ENCODE results near the gene FAM110D. TPM values are rescaled to one million over a fixed set of nuclear protein-coding genes. Genes with fewer than 3 reads are reported as not detected.

FAM110D gene
- total RNA-seq, 2 donors from 2014 or later = 3.1 to 4.6 TPM

- Histone ChIP-seq H3K36me3 (replicated peaks in 1 of 2; ENCODE audit: insufficient read depth in 1 of 2, low read depth in 2 of 2) (no peaks in the 10 kb centered on the region), H3K27ac (no peak overlapping the region), H3K4me3 (no peak overlapping the region), H3K9me3 (no peaks in the 10 kb centered on the region), H3K4me1 (no peaks in the 10 kb centered on the region), H3K27me3 (no peaks in the 10 kb centered on the region)
- intact Hi-C loops (cut with DNase I) = no loop called here
- no peak for DNase-seq
- TF ChIP-seq POLR2A (IDR thresholded peaks at IDR 0.05) (no peak), CTCF (IDR thresholded peaks at IDR 0.05) (no peak)
- 47 to 64% methylated on average over 7 to 9 of the region's 9 CpGs for WGBS, 2 donors
- no peak for ATAC-seq
These were observed 44.9 kb downstream of the FAM110D start for GRCh38 chr1:26203642-26204318.

DNA sequence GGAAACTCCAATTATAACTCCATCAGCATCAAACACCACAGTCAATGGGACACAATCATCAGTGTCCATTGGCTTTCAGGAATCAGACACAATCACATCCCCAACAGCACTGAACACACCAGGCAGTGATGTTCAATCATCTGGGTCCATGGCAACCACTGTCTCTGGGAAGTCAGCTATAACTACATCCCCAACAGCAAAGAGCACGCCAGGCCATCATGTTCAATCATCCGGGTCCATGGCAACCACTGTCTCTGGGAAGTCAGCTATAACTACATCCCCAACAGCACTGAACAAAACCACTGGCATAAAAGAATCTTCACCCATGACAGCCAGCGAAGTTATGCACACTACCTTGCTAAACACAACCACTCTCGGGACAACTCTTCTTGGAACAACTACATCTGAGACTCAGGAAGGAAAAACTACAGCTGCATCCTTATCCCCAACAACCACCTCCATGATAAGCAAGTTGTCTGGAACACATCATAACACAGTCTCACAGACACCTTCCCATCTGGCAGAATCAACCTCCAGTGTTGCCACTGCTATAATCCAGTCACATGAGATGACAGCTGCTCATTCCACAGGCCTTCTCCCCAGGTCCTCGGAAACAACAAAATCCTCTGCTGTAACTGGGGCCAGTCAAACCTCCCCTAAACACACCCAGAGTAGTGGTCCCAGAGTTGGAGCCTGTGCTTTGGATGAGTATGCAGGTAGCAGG is 51.4 kb downstream of the FAM110D start:
- H3K36me3 ChIP-seq (replicated peaks in 1 of 2; ENCODE audit: insufficient read depth in 1 of 2, low read depth in 2 of 2) = no peaks in the 10 kb centered on the region
- TF ChIP-seq POLR2A (IDR thresholded peaks at IDR 0.05) (no peak), CTCF (IDR thresholded peaks at IDR 0.05) (no peak)
- DNase-seq (no peak), ATAC-seq (no peak)
- no peak overlapping the region for H3K27ac ChIP-seq
- H3K27me3 ChIP-seq = no peaks in the 10 kb centered on the region
- no peaks in the 10 kb centered on the region for H3K9me3 ChIP-seq
- H3K4me3 ChIP-seq = no peak overlapping the region
- intact Hi-C loops (cut with DNase I) = no loop called here
- 73 to 74% methylated on average over 4 to 5 of the region's 5 CpGs for WGBS, 2 donors
- no peaks in the 10 kb centered on the region for H3K4me1 ChIP-seq

GRCh38 chr1:26212726-26213125 is 53.8 kb downstream of the FAM110D start:
- Histone ChIP-seq H3K27me3 (no peaks in the 10 kb centered on the region), H3K36me3 (replicated peaks in 1 of 2; ENCODE audit: insufficient read depth in 1 of 2, low read depth in 2 of 2) (no peaks in the 10 kb centered on the region), H3K9me3 (no peaks in the 10 kb centered on the region), H3K27ac (no peak overlapping the region), H3K4me1 (no peaks in the 10 kb centered on the region), H3K4me3 (no peak overlapping the region)
- intact Hi-C loops (cut with DNase I) = no loop called here
- ATAC-seq = no peak
- no peak for DNase-seq
- no peak for TF ChIP-seq POLR2A (IDR thresholded peaks at IDR 0.05)
- TF ChIP-seq CTCF (IDR thresholded peaks at IDR 0.05) = no peak
- 78 to 83% methylated on average over 5 of the region's 5 CpGs for WGBS, 2 donors

DNA sequence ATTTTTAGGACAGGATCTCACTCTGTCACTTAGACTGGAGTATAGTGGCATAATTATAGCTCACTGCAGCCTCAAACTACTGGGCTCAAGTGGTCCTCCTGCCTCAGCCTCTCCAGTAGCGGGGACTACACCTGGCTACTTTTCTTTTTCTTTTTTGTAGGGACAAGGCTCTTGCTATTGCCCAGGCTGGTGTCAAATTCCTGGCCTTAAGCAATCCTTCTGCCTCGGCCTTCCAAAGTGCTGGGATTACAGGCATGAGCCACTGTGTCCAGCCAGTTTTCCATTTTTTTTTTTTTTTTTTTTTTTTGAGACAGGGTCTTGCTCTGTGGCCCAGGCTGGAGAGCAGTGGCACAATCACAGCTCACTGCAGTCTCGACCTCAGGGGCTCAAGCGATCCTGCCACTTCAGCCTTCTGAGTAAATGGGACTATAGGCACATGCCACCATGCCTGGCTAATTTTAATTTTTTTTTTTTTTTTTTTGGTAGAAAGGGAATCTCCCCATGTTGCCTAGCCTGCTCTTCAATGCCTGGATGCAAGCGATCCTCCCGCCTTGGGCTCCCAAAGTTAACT is 54.5 kb downstream of the FAM110D start:
- TF ChIP-seq POLR2A (IDR thresholded peaks at IDR 0.05) = no peak
- TF ChIP-seq CTCF (IDR thresholded peaks at IDR 0.05) = no peak
- ATAC-seq = no peak
- Histone ChIP-seq H3K36me3 (replicated peaks in 1 of 2; ENCODE audit: insufficient read depth in 1 of 2, low read depth in 2 of 2) (no peaks in the 10 kb centered on the region), H3K4me1 (no peaks in the 10 kb centered on the region), H3K27ac (no peak overlapping the region), H3K27me3 (no peaks in the 10 kb centered on the region), H3K4me3 (no peak overlapping the region), H3K9me3 (no peaks in the 10 kb centered on the region)
- DNase-seq = no peak
- WGBS, 2 donors = 93% methylated on average over 6 of the region's 6 CpGs
- intact Hi-C loops (cut with DNase I) = no loop called here

Other genes starting within 250 kb of the FAM110D start
- 10 to 100 TPM; 14.8 to 46.4 TPM for gene PAFAH2, start 161.0 kb upstream of the FAM110D start, total RNA-seq
- not detected for gene EXTL1, start 137.3 kb upstream of the FAM110D start, total RNA-seq
- 10 to 100 TPM; 44.5 to 64.6 TPM for gene SLC30A2, start 113.0 kb upstream of the FAM110D start, total RNA-seq
- gene TRIM63, start 91.4 kb upstream of the FAM110D start, total RNA-seq = not detected
- gene PDIK1L, start 47.3 kb upstream of the FAM110D start, total RNA-seq = 1 to 10 TPM; 5.6 to 7.8 TPM
- not detected for gene C1orf232, start 9.9 kb downstream of the FAM110D start, total RNA-seq
- 10 to 100 TPM; 25.2 to 33.0 TPM for gene ZNF593, start 10.8 kb downstream of the FAM110D start, total RNA-seq
- not detected for gene ZNF593OS, start 12.8 kb downstream of the FAM110D start, total RNA-seq
- gene CNKSR1, start 18.4 kb downstream of the FAM110D start, total RNA-seq = 10 to 100 TPM; 30.0 to 47.7 TPM
- gene CATSPER4, start 31.5 kb downstream of the FAM110D start, total RNA-seq = not detected
- 1 to 10 TPM; 6.2 to 6.9 TPM for gene CEP85, start 75.1 kb downstream of the FAM110D start, total RNA-seq
- gene SH3BGRL3, start 121.0 kb downstream of the FAM110D start, total RNA-seq = 10 to 100 TPM; 38.2 to 43.1 TPM
- 10 to 100 TPM; 12.2 to 14.8 TPM for gene UBXN11, start 147.6 kb downstream of the FAM110D start, total RNA-seq
- not detected for gene CD52, start 158.9 kb downstream of the FAM110D start, total RNA-seq
- 1 to 10 TPM in 1 of 2 donors, not detected in 1; 3.6 TPM for gene CRYBG2, start 195.1 kb downstream of the FAM110D start, total RNA-seq
- gene ZNF683, start 213.7 kb downstream of the FAM110D start, total RNA-seq = not detected